Tibial artery (tissue), 4 donors: ENCODE measurements around the gene NCK1.

Source experiments
- DNase-seq, 2 donors: peaks; one replicate each; pipeline ENCODE4 v3.0.0-alpha.2; 2019
- H3K27ac ChIP-seq, 2 donors: fragments of 200-600 bp; sonication (generic) in 1 of 2; 1 replicate in 1 of 2; 2 replicates in 1 of 2; pipeline ENCODE4 v1.5.1; 2018 to 2019; ENCODE audit warnings: mild to moderate bottlenecking in 1 of 2
- H3K27me3 ChIP-seq, 2 donors: fragments of 200-600 bp; sonication (generic) in 1 of 2; one replicate each; pipeline versions ENCODE4 v1.5.1 to v1.6.0; 2016 to 2019
- H3K36me3 ChIP-seq, 3 donors: fragments of 200-600 bp; sonication (generic) in 2 of 3; one replicate each; pipeline ENCODE4 v1.5.1; 2016 to 2019; ENCODE audit warnings: mild to moderate bottlenecking in 2 of 3
- H3K4me1 ChIP-seq, 4 donors: fragments of 200-600 bp; sonication (generic) in 2 of 4; 1 replicate in 3 of 4; 2 replicates in 1 of 4; pipeline ENCODE4 v1.5.1; 2016 to 2019
- H3K4me3 ChIP-seq, 2 donors: fragments of 200-600 bp; sonication (generic) in 1 of 2; 1 replicate in 1 of 2; 2 replicates in 1 of 2; pipeline ENCODE4 v1.5.1; 2018 to 2019; ENCODE audit warnings: mild to moderate bottlenecking in 2 of 2
- H3K9me3 ChIP-seq, 3 donors: fragments of 200-600 bp; sonication (generic) in 1 of 3; one replicate each; pipeline ENCODE4 v1.5.1; 2016 to 2019
- intact Hi-C: fragments of 100-400 bp; cut with DNase I; formaldehyde crosslinking; loops from one replicate; pipeline ENCODE4 v1.15.0; 2023; ENCODE audit warnings: low total_unique reads
- TF ChIP-seq, protein P1 (sequence below), 2 experiments: fragments of 200-600 bp in 1 of 2; fragments of 450-650 bp in 1 of 2; IDR thresholded peaks; one replicate each; pipeline ENCODE4 v1.5.1; 2017 to 2019; ENCODE audit warnings: antibody characterized with exemption in 2 of 2, mild to moderate bottlenecking in 1 of 2, moderate library complexity in 1 of 2

The NCK1 gene

GRCh38 chr3:136905549-136905948, 43.5 kb downstream of the NCK1 start:
- no peaks in the 10 kb centered on the region for H3K27me3 ChIP-seq
- intact Hi-C loops: no loop called here
- H3K4me1 ChIP-seq: peaks cover 0 to 17% (median 4%) of the 10 kb centered on the region in 4 donors
- no peak overlapping the region for H3K27ac ChIP-seq
- H3K36me3 ChIP-seq: no peaks in the 10 kb centered on the region
- no peak overlapping the region for H3K4me3 ChIP-seq
- TF ChIP-seq, protein P1, sequence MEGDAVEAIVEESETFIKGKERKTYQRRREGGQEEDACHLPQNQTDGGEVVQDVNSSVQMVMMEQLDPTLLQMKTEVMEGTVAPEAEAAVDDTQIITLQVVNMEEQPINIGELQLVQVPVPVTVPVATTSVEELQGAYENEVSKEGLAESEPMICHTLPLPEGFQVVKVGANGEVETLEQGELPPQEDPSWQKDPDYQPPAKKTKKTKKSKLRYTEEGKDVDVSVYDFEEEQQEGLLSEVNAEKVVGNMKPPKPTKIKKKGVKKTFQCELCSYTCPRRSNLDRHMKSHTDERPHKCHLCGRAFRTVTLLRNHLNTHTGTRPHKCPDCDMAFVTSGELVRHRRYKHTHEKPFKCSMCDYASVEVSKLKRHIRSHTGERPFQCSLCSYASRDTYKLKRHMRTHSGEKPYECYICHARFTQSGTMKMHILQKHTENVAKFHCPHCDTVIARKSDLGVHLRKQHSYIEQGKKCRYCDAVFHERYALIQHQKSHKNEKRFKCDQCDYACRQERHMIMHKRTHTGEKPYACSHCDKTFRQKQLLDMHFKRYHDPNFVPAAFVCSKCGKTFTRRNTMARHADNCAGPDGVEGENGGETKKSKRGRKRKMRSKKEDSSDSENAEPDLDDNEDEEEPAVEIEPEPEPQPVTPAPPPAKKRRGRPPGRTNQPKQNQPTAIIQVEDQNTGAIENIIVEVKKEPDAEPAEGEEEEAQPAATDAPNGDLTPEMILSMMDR (IDR thresholded peaks at IDR 0.05): no peak
- no peak for DNase-seq
- H3K9me3 ChIP-seq: peaks cover 0 to 13% (median 6%) of the 10 kb centered on the region in 3 donors

GRCh38 chr3:136906725-136907124, 44.7 kb downstream of the NCK1 start:
- H3K9me3 ChIP-seq: peaks cover 0 to 15% (median 6%) of the 10 kb centered on the region in 3 donors
- no peak for DNase-seq
- no peak overlapping the region for H3K27ac ChIP-seq
- H3K27me3 ChIP-seq: no peaks in the 10 kb centered on the region
- H3K4me1 ChIP-seq: peaks cover 0 to 17% (median 4%) of the 10 kb centered on the region in 4 donors
- H3K4me3 ChIP-seq: no peak overlapping the region
- intact Hi-C loops: no loop called here
- no peaks in the 10 kb centered on the region for H3K36me3 ChIP-seq
- TF ChIP-seq, protein P1 (IDR thresholded peaks at IDR 0.05): no peak

GRCh38 chr3:136908297-136908696, 46.3 kb downstream of the NCK1 start:
- no peak overlapping the region for H3K27ac ChIP-seq
- H3K27me3 ChIP-seq: no peaks in the 10 kb centered on the region
- intact Hi-C loops: no loop called here
- no peak overlapping the region for H3K4me3 ChIP-seq
- no peak for DNase-seq
- H3K36me3 ChIP-seq: no peaks in the 10 kb centered on the region
- H3K4me1 ChIP-seq: peaks cover 0 to 17% (median 4%) of the 10 kb centered on the region in 4 donors
- TF ChIP-seq, protein P1 (IDR thresholded peaks at IDR 0.05): no peak
- peaks cover 0 to 20% (median 11%) of the 10 kb centered on the region in 3 donors for H3K9me3 ChIP-seq

DNA sequence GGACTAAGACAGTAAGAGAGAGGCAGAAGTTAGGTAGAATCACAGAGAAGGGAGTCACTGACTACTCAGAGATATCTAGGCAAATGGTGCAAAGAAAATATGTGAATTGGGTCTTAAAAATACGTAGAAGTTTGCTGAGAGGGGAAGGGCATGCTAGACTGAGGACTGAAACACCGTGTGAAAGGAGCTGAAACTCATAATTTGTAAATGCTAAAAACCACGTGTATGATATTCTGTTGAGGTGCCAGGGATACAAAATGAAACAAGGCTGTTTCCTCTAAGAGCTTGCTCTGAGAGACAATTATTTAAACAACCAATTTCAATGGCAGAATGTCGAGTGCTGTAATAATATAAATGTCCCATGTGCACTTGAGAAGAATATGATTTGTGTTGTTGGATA, 47.2 kb downstream of the NCK1 start:
- H3K27me3 ChIP-seq: no peaks in the 10 kb centered on the region
- TF ChIP-seq, protein P1 (IDR thresholded peaks at IDR 0.05): no peak
- intact Hi-C loops: no loop called here
- no peak for DNase-seq
- H3K36me3 ChIP-seq: no peaks in the 10 kb centered on the region
- peaks cover 0 to 17% (median 6%) of the 10 kb centered on the region in 3 donors for H3K9me3 ChIP-seq
- peaks cover 0 to 17% (median 4%) of the 10 kb centered on the region in 4 donors for H3K4me1 ChIP-seq
- no peak overlapping the region for H3K4me3 ChIP-seq
- no peak overlapping the region for H3K27ac ChIP-seq

DNA sequence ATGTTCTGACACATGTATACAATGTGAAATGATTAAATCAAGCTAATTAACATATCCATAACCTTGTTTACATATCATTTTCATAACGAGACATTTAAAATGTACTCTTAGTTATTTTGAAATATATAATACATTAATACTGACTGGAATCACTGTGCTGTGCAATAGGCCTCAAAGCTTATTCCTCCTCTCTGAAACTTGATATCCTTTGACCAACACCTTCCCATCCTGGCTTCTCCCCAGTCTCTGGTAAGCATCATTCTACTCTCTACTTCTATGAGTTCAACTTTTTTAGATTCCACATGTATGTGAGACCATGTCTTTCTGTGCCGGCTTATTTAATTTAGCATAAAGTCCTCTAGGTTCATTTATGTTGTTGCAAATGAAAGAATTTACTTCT, 48.7 kb downstream of the NCK1 start:
- H3K4me3 ChIP-seq: no peak overlapping the region
- H3K27ac ChIP-seq: no peak overlapping the region
- TF ChIP-seq, protein P1 (IDR thresholded peaks at IDR 0.05): no peak
- no peaks in the 10 kb centered on the region for H3K36me3 ChIP-seq
- intact Hi-C loops: no loop called here
- H3K4me1 ChIP-seq: peaks cover 0 to 21% (median 4%) of the 10 kb centered on the region in 4 donors
- no peaks in the 10 kb centered on the region for H3K27me3 ChIP-seq
- H3K9me3 ChIP-seq: peaks cover 0 to 8% (median 4%) of the 10 kb centered on the region in 3 donors
- no peak for DNase-seq

DNA sequence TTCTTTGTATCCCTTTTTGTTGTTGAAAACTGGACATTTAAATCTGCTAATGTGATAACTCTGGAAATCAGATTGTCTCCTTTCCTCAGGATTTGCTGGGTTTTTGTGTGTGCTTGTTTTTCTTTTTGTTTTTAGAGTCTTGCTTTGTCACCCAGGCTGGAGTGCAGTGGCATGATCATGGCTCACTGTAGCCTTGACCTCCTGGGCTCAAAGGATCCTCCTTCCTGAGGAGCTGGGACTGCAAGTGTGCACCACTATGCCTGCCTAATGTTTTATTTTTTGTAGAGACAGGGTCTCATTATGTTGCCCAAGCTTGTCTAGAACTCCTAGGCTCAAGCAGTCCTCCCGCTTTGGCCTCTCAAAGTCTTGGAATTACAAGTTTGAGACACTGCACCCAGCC, 51.2 kb downstream of the NCK1 start:
- TF ChIP-seq, protein P1 (IDR thresholded peaks at IDR 0.05): no peak
- peaks cover 0 to 8% (median 4%) of the 10 kb centered on the region in 3 donors for H3K9me3 ChIP-seq
- no peaks in the 10 kb centered on the region for H3K27me3 ChIP-seq
- H3K4me3 ChIP-seq: no peak overlapping the region
- H3K27ac ChIP-seq: no peak overlapping the region
- no peak for DNase-seq
- intact Hi-C loops: no loop called here
- H3K36me3 ChIP-seq: no peaks in the 10 kb centered on the region
- H3K4me1 ChIP-seq: peaks cover 0 to 15% (median 0%) of the 10 kb centered on the region in 4 donors
